ENCODE measurements around the gene LILRA1. TPM values are rescaled to one million over a fixed set of nuclear protein-coding genes. Genes with fewer than 3 reads are reported as not detected.
"Not testable (repeated sequence)": the region's sequence is repeated elsewhere in the genome, so short reads cannot be mapped to it uniquely, and the experiment has no call there.

The LILRA1 gene
- total and polyA plus RNA-seq, 2 donors (not counting 1 experiment from before 2014, with no cell fraction given), result 1.5 TPM; not detected in 1

GRCh38 chr19:54560881-54561385 lies 32.5 kb upstream of the LILRA1 start:
- ATAC-seq (ENCODE audit: low read depth) (no peak), DNase-seq (no peak)
- WGBS (ENCODE audit: insufficient coverage), result 100% methylated on average over 4 of the region's 11 CpGs
- Histone ChIP-seq H3K4me2 (replicated peaks; ENCODE audit: low read depth, low read length, poor library complexity, severe bottlenecking) (no peak overlapping the region), H3K79me2 (ENCODE audit: control insufficient read depth, insufficient read depth, low read length) (no peaks in the 10 kb centered on the region), H4K20me1 (ENCODE audit: control insufficient read depth, insufficient read depth, low read length, poor library complexity, severe bottlenecking) (no peaks in the 10 kb centered on the region), H2AFZ (ENCODE audit: insufficient read depth, low read depth, low read length, poor library complexity, severe bottlenecking) (no peak overlapping the region), H3K9ac (ENCODE audit: low read length) (no peak overlapping the region), H3K4me3 (ENCODE audit: control extremely low read depth in 1 of 5, extremely low read depth in 1 of 5, insufficient read depth in 1 of 5, low read depth in 2 of 5, low read length in 4 of 5) (no peak overlapping the region), H3K4me1 (ENCODE audit: control insufficient read depth in 2 of 2, insufficient read depth in 2 of 2, low read length in 2 of 2) (no peaks in the 10 kb centered on the region), H3K27ac (ENCODE audit: low read length in 2 of 2) (no peak overlapping the region), H3K36me3 (replicated peaks in 1 of 2; ENCODE audit: control extremely low read depth in 1 of 2, control insufficient read depth in 1 of 2, extremely low read depth in 1 of 2, insufficient read depth in 2 of 2, low read length in 1 of 2) (no peaks in the 10 kb centered on the region), H3K27me3 (replicated peaks in 1 of 4; ENCODE audit: control extremely low read depth in 1 of 4, control insufficient read depth in 3 of 4, insufficient read depth in 4 of 4, low read length in 3 of 4) (peaks cover 0 to 3% (median 1%) of the 10 kb centered on the region in 4 experiments), H3K9me3 (ENCODE audit: control extremely low read depth in 1 of 3, control insufficient read depth in 2 of 3, insufficient read depth in 1 of 3, low read length in 2 of 3) (no peaks in the 10 kb centered on the region)
- TF ChIP-seq EZH2 (IDR thresholded peaks at IDR 0.05; ENCODE audit: borderline replicate concordance, insufficient read depth, low read depth, low read length, poor library complexity, severe bottlenecking) (no peak), CTCF (IDR thresholded peaks at IDR 0.05) (no peak)
- Mint-ChIP-seq H3K9me3 (ENCODE audit: insufficient read depth) (no peaks in the 10 kb centered on the region), H3K4me1 (no peaks in the 10 kb centered on the region), H3K27me3 (peaks cover 19% of the 10 kb centered on the region), H3K27ac (no peak overlapping the region), H3K4me3 (no peak overlapping the region)
- POLR2A ChIA-PET, result no interaction called here
- intact Hi-C loops (cut with micrococcal nuclease), result loop anchor here (10.0 kb wide), 1 partner anchor 54 kb away; no protein-coding TSS in a partner anchor
- CTCF ChIA-PET, result no interaction called here

GRCh38 chr19:54561840-54562239 lies 31.6 kb upstream of the LILRA1 start:
- Histone ChIP-seq H3K4me1 (ENCODE audit: control insufficient read depth in 2 of 2, insufficient read depth in 2 of 2, low read length in 2 of 2) (no peaks in the 10 kb centered on the region), H3K4me3 (ENCODE audit: control extremely low read depth in 1 of 5, extremely low read depth in 1 of 5, insufficient read depth in 1 of 5, low read depth in 2 of 5, low read length in 4 of 5) (no peak overlapping the region), H2AFZ (ENCODE audit: insufficient read depth, low read depth, low read length, poor library complexity, severe bottlenecking) (no peak overlapping the region), H4K20me1 (ENCODE audit: control insufficient read depth, insufficient read depth, low read length, poor library complexity, severe bottlenecking) (no peaks in the 10 kb centered on the region), H3K27ac (ENCODE audit: low read length in 2 of 2) (no peak overlapping the region), H3K9ac (ENCODE audit: low read length) (no peak overlapping the region), H3K79me2 (ENCODE audit: control insufficient read depth, insufficient read depth, low read length) (no peaks in the 10 kb centered on the region), H3K4me2 (replicated peaks; ENCODE audit: low read depth, low read length, poor library complexity, severe bottlenecking) (no peak overlapping the region), H3K27me3 (replicated peaks in 1 of 4; ENCODE audit: control extremely low read depth in 1 of 4, control insufficient read depth in 3 of 4, insufficient read depth in 4 of 4, low read length in 3 of 4) (peaks cover 0 to 3% (median 1%) of the 10 kb centered on the region in 4 experiments), H3K36me3 (replicated peaks in 1 of 2; ENCODE audit: control extremely low read depth in 1 of 2, control insufficient read depth in 1 of 2, extremely low read depth in 1 of 2, insufficient read depth in 2 of 2, low read length in 1 of 2) (no peaks in the 10 kb centered on the region), H3K9me3 (ENCODE audit: control extremely low read depth in 1 of 3, control insufficient read depth in 2 of 3, insufficient read depth in 1 of 3, low read length in 2 of 3) (no peaks in the 10 kb centered on the region)
- Mint-ChIP-seq H3K27me3 (peaks cover 19% of the 10 kb centered on the region), H3K27ac (no peak overlapping the region), H3K4me1 (no peaks in the 10 kb centered on the region), H3K4me3 (no peak overlapping the region), H3K9me3 (ENCODE audit: insufficient read depth) (no peaks in the 10 kb centered on the region)
- CTCF ChIA-PET, result no interaction called here
- WGBS (ENCODE audit: insufficient coverage), result 74% methylated on average over 11 of the region's 14 CpGs
- TF ChIP-seq EZH2 (IDR thresholded peaks at IDR 0.05; ENCODE audit: borderline replicate concordance, insufficient read depth, low read depth, low read length, poor library complexity, severe bottlenecking), result no peak
- TF ChIP-seq CTCF (IDR thresholded peaks at IDR 0.05), result no peak
- no peak for ATAC-seq (ENCODE audit: low read depth)
- POLR2A ChIA-PET, result no interaction called here
- intact Hi-C loops (cut with micrococcal nuclease), result loop anchor here (10.0 kb wide), 1 partner anchor 53 kb away; no protein-coding TSS in a partner anchor
- no peak for DNase-seq

- intact Hi-C loops (cut with micrococcal nuclease), result loop anchor here (10.0 kb wide), 1 partner anchor 52 kb away; no protein-coding TSS in a partner anchor
- H3K27ac ChIP-seq (ENCODE audit: low read length in 2 of 2); H3K4me2 ChIP-seq (replicated peaks; ENCODE audit: low read depth, low read length, poor library complexity, severe bottlenecking); H3K4me1 ChIP-seq (ENCODE audit: control insufficient read depth in 2 of 2, insufficient read depth in 2 of 2, low read length in 2 of 2); ATAC-seq (ENCODE audit: low read depth); H3K4me3 Mint-ChIP-seq; H3K9me3 ChIP-seq (ENCODE audit: control extremely low read depth in 1 of 3, control insufficient read depth in 2 of 3, insufficient read depth in 1 of 3, low read length in 2 of 3); H3K9me3 Mint-ChIP-seq (ENCODE audit: insufficient read depth); H3K9ac ChIP-seq (ENCODE audit: low read length); H3K4me3 ChIP-seq (ENCODE audit: control extremely low read depth in 1 of 5, extremely low read depth in 1 of 5, insufficient read depth in 1 of 5, low read depth in 2 of 5, low read length in 4 of 5); H3K27me3 ChIP-seq (replicated peaks in 1 of 4; ENCODE audit: control extremely low read depth in 1 of 4, control insufficient read depth in 3 of 4, insufficient read depth in 4 of 4, low read length in 3 of 4); POLR2A ChIA-PET; H3K79me2 ChIP-seq (ENCODE audit: control insufficient read depth, insufficient read depth, low read length); CTCF ChIA-PET; H4K20me1 ChIP-seq (ENCODE audit: control insufficient read depth, insufficient read depth, low read length, poor library complexity, severe bottlenecking); H3K27ac Mint-ChIP-seq; DNase-seq; H3K36me3 ChIP-seq (replicated peaks in 1 of 2; ENCODE audit: control extremely low read depth in 1 of 2, control insufficient read depth in 1 of 2, extremely low read depth in 1 of 2, insufficient read depth in 2 of 2, low read length in 1 of 2); H2AFZ ChIP-seq (ENCODE audit: insufficient read depth, low read depth, low read length, poor library complexity, severe bottlenecking); H3K4me1 Mint-ChIP-seq: not testable (repeated sequence)
- WGBS (ENCODE audit: insufficient coverage), result 100% methylated on average over 1 of the region's 6 CpGs
- H3K27me3 Mint-ChIP-seq, result peaks cover 16% of the 10 kb centered on the region
These were observed 30.2 kb upstream of the LILRA1 start for GRCh38 chr19:54563206-54563605.
